DND-41 (cell line): Measurements from ENCODE around the gene GLE1.

Experiments used
- CTCF ChIP-seq: IDR thresholded peaks from 2 replicates; pipeline ENCODE4 v1.5.1; 2012; ENCODE audit warnings: borderline replicate concordance, low read length, moderate library complexity, mild to moderate bottlenecking; ENCODE audit not compliant: poor library complexity, severe bottlenecking; ENCODE audit errors: extremely low read depth
- EZH2 ChIP-seq: IDR thresholded peaks from 3 replicates; pipeline ENCODE4 v1.6.1; 2012; ENCODE audit warnings: borderline replicate concordance, low read depth, mild to moderate bottlenecking, moderate library complexity, low read length, inconsistent platforms; ENCODE audit not compliant: severe bottlenecking

GRCh38 chr9:128575916-128576315 lies 71.4 kb downstream of the GLE1 start:
- TF ChIP-seq CTCF (no peak), EZH2 (no peak)
